ENCODE measurements around the gene MOV10L1.

- TF ChIP-seq CTCF (IDR thresholded peaks at IDR 0.05) (no peak), POLR2A (IDR thresholded peaks at IDR 0.05) (no peak)
Measured at GRCh38 chr22:50211147-50211546, 121.3 kb downstream of the MOV10L1 start.

Data from heart left ventricle (tissue), 13 donors.